Right atrium auricular region (tissue), 2 donors: Measurements from ENCODE around the gene MAML2. TPM values are rescaled to one million over a fixed set of nuclear protein-coding genes. Genes with fewer than 3 reads are reported as not detected.

Source experiments
- DNase-seq: peaks from one replicate; pipeline ENCODE4 v3.0.0-alpha.2; 2019; ENCODE audit warnings: low spot score
- H3K27ac ChIP-seq, 2 donors: fragments of 200-600 bp; sonication (generic); 1 replicate in 1 of 2; 2 replicates in 1 of 2; pipeline ENCODE4 v1.5.1; 2016 to 2019
- H3K27me3 ChIP-seq, 2 donors: fragments of 200-600 bp; sonication (generic); one replicate each; pipeline versions ENCODE4 v1.5.1 to v1.6.0; 2017 to 2019
- H3K36me3 ChIP-seq: fragments of 200-600 bp; sonication (generic); one replicate; pipeline ENCODE4 v1.5.1; 2016
- H3K4me1 ChIP-seq, 2 donors: fragments of 200-600 bp; sonication (generic); one replicate each; pipeline versions ENCODE4 v1.5.1 to v1.6.0; 2017 to 2019
- H3K4me3 ChIP-seq, 2 donors: fragments of 200-600 bp; sonication (generic); 1 replicate in 1 of 2; 2 replicates in 1 of 2; pipeline ENCODE4 v1.5.1; 2017 to 2019; ENCODE audit warnings: mild to moderate bottlenecking in 1 of 2, moderate library complexity in 1 of 2
- H3K9me3 ChIP-seq, 2 donors: fragments of 200-600 bp; sonication (generic); one replicate each; pipeline ENCODE4 v1.5.1; 2019
- CTCF ChIP-seq, 2 donors: fragments of 200-600 bp; sonication (generic); IDR thresholded peaks; one replicate each; pipeline ENCODE4 v1.5.1; 2019; ENCODE audit warnings: antibody characterized with exemption in 2 of 2
- total RNA-seq, 2 donors: library from RNA; depleted of rRNA; stranded (reverse); fragments of >200 nt; gene quantifications; one replicate each; pipeline ENCODE4 v1.1.0, GENCODE V29; 2016

Gene MAML2
- total RNA-seq, 2 donors from 2014 or later = 7.6 to 16.6 TPM

DNA sequence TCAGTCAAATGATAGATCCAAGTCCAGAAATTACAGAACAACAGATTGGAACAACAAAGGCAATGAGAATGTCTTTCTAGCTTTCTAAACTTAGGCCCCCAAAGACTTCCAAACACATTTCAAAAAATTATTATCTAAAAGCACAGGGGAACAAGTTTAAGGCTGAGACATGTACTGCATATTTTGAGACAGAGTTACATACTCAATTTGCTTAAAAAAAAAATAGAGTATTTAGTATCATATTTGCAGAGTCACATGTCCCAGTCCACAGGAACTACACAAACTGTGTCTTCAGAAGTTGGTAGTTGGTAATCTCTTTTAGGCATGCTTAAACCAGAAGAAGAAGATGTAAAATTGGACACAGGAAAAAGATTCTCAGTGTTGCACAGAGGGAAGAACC is 127.2 kb downstream of the MAML2 start:
- no peaks in the 10 kb centered on the region for H3K9me3 ChIP-seq
- no peaks in the 10 kb centered on the region for H3K27me3 ChIP-seq
- DNase-seq = no peak
- peaks cover 0 to 86% of the 10 kb centered on the region in 2 donors for H3K4me1 ChIP-seq
- H3K4me3 ChIP-seq = no peak overlapping the region
- TF ChIP-seq CTCF (IDR thresholded peaks at IDR 0.05) = no peak
- no peaks in the 10 kb centered on the region for H3K36me3 ChIP-seq
- H3K27ac ChIP-seq = peak overlapping the region; percentile 63 to 67

DNA sequence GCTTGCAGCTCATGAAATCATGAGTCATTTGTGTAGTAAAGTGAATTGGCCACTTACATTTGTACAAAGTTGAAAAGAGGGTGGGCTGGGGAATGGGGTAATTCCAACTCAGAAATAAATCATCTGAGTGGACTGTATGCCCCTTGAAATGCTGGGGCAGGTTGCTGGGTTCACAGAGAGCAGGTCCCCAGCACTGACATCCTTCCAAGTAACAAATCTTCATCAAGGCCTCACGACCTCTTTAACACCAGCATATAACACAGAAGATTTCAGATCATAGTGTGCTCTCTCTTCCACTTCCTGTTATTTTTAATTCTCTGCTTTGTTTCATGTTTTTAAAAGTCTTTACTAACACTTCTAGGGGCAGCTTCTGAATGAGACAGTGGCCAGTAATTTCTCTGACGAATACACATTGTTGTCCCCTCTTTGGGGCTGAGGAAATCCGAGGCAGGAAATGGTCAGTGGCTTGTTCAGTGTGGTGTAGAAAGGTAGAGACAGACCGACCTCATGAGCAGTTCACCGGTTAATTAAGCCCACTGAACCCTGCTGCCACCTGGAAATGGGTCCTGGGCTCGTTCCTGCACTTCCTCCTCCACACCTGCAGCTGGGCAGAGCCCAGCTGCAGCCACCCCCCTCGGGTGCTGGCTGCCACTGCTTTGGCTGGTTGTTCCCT is 127.7 kb downstream of the MAML2 start:
- Histone ChIP-seq H3K27me3 (no peaks in the 10 kb centered on the region), H3K4me1 (peaks cover 0 to 82% of the 10 kb centered on the region in 2 donors), H3K9me3 (no peaks in the 10 kb centered on the region), H3K27ac (peak overlapping the region; percentile 63 to 67), H3K36me3 (no peaks in the 10 kb centered on the region), H3K4me3 (no peak overlapping the region)
- TF ChIP-seq CTCF (IDR thresholded peaks at IDR 0.05) = no peak
- no peak for DNase-seq

DNA sequence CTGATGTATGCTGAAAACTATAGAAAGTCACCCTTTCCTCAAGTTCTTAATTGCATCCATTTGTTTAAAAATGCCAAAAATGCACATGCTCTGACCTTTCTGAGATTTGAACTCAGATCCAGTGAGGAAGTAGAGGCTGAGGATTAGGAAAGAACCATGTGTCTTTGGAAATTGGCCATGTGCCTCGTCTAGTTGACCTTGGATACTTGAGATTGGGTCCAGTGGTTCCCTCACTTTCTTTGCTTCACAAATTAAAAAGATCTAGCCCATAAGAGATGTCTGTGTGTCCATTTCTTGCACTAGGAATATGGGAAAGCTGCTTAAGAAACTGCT is 128.3 kb downstream of the MAML2 start:
- Histone ChIP-seq H3K27ac (peak overlapping the region; percentile 63 to 67), H3K27me3 (no peaks in the 10 kb centered on the region), H3K4me3 (no peak overlapping the region), H3K4me1 (peaks cover 0 to 77% of the 10 kb centered on the region in 2 donors), H3K9me3 (no peaks in the 10 kb centered on the region), H3K36me3 (no peaks in the 10 kb centered on the region)
- no peak for DNase-seq
- TF ChIP-seq CTCF (IDR thresholded peaks at IDR 0.05) = no peak

DNA sequence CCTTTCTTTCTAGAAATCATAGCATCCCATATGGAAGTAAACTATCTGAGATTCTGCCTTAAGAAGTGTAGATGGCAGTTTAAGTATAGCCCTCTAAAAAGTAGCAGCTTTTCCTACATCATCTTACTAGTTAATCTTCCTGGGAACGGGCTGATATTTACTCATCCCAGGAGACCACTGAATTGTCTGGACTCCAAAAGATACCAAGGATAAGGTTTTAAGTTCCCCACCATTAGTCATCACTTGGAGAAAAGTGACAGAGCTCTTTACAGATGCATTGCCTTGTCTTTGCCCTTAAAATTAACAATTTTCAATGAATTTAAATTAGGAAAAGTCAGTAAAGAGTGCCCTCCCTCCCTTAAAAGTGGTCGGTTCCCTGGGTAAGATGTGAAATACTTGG is 129.5 kb downstream of the MAML2 start:
- no peak for DNase-seq
- Histone ChIP-seq H3K4me3 (no peak overlapping the region), H3K27ac (peak overlapping the region; percentile 74 to 78), H3K27me3 (no peaks in the 10 kb centered on the region), H3K4me1 (peaks cover 0 to 70% of the 10 kb centered on the region in 2 donors), H3K36me3 (no peaks in the 10 kb centered on the region), H3K9me3 (no peaks in the 10 kb centered on the region)
- no peak for TF ChIP-seq CTCF (IDR thresholded peaks at IDR 0.05)

DNA sequence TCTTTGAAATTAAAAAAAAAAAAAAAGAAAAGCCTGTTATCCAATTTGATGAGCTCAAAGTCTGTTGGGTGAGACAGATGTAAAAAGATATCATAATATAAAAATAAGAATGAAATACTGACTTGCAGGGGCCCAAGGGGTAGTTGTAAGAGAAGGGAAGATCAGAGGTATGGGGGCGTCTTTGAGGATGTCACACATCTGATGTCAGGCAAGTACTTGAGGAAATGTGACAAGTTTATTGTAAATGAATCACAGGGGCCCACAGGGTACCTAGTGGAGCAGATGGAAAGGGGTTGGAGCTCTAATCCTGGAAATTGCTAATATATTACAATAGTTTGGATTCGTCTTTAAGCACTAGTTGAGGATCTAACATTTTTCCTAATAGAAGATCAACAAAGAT is 131.6 kb downstream of the MAML2 start:
- H3K4me3 ChIP-seq = no peak overlapping the region
- no peaks in the 10 kb centered on the region for H3K9me3 ChIP-seq
- no peak for DNase-seq
- H3K36me3 ChIP-seq = no peaks in the 10 kb centered on the region
- peaks cover 0 to 65% of the 10 kb centered on the region in 2 donors for H3K4me1 ChIP-seq
- TF ChIP-seq CTCF (IDR thresholded peaks at IDR 0.05) = no peak
- no peaks in the 10 kb centered on the region for H3K27me3 ChIP-seq
- peak overlapping the region; percentile 74 to 78 for H3K27ac ChIP-seq
